Measurements from ENCODE around the gene SURF4. TPM values are rescaled to one million over a fixed set of nuclear protein-coding genes. Genes with fewer than 3 reads are reported as not detected.

The SURF4 gene
- total RNA-seq: 242 to 285 TPM (median 243 TPM) in 3 replicates
- long read RNA-seq, transcript SURF4-202 (6 exons, 2,984 nt): major isoform, 352 of 445 reads
- long read RNA-seq, partial matches to known transcripts: 84 of 445 reads
- long read RNA-seq, other reads (novel, unspliced or antisense): 1 of 445 reads

DNA sequence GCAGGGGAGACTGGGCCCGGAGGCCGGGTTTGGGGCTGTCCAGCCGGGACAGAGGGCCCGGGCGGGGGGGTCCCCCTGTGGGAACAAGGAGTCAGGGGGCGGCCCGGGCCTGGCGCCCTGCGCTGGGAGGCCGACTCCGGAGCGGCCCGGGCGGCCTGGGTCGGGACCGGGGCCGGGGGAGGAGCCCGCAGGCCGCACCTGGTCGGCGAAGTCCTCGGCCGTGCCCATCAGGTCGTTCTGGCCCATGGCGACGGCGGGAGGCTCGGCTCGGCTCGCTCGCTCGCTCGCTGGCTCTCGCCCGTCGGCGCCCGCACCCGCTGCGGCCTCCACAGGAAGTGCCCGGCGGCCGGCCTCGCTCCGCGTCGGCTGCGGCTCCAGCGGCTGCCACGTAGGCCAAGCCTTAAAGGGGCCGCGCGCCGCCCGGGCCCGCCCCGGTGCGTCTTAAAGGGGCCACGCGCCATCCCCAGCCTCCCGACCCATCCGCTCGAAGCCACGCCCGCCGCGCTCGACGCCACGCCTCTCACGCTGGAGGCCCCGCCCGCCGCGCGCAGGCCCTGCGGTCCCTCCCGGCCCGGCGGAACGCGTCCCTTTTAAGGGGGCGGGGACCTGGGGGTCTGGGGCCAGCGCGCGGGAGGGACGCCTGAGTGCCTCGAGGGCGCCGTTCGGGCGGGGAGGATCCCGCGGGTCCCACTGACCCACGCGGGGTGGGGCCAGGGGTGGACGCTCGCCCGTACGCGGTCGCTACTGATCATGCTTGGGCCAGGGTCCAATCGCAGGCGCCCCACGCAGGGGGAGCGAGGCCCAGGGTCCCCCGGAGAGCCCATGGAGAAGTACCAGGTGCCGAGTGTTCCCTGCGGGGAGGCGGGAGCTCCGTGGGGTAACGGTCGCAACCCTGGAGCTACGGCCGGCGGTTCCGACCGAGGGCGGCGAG lies at the start of gene SURF4, which contains the start of gene STKLD1:
TSS of gene SURF4 (minus strand) at position 337 of the 931 bp plus-strand sequence. CDS start at position 246, 91 bp downstream.
TSS of gene STKLD1 (plus strand) at position 643 of the 931 bp plus-strand sequence. CDS start at position 751, 108 bp downstream.
- H3K9me3 Mint-ChIP-seq (ENCODE audit: low read depth): no peaks in the 10 kb centered on the region
- peaks cover 4% of the 10 kb centered on the region for H3K36me3 Mint-ChIP-seq (ENCODE audit: low read depth)
- DNase-seq (ENCODE audit: low spot score): peak; percentile 97
- no peaks in the 10 kb centered on the region for H3K27me3 Mint-ChIP-seq (ENCODE audit: low read depth)
- TF ChIP-seq, protein P1, sequence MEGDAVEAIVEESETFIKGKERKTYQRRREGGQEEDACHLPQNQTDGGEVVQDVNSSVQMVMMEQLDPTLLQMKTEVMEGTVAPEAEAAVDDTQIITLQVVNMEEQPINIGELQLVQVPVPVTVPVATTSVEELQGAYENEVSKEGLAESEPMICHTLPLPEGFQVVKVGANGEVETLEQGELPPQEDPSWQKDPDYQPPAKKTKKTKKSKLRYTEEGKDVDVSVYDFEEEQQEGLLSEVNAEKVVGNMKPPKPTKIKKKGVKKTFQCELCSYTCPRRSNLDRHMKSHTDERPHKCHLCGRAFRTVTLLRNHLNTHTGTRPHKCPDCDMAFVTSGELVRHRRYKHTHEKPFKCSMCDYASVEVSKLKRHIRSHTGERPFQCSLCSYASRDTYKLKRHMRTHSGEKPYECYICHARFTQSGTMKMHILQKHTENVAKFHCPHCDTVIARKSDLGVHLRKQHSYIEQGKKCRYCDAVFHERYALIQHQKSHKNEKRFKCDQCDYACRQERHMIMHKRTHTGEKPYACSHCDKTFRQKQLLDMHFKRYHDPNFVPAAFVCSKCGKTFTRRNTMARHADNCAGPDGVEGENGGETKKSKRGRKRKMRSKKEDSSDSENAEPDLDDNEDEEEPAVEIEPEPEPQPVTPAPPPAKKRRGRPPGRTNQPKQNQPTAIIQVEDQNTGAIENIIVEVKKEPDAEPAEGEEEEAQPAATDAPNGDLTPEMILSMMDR (IDR thresholded peaks at IDR 0.05): no peak
- H3K4me1 Mint-ChIP-seq (ENCODE audit: low read depth): peaks cover 43% of the 10 kb centered on the region
- peak within 1 kb of the TSS; percentile 84 for H3K4me3 Mint-ChIP-seq (ENCODE audit: unreplicated experiment)
- peak within 1 kb of the TSS; percentile 97 for H3K27ac Mint-ChIP-seq (ENCODE audit: unreplicated experiment)

DNA sequence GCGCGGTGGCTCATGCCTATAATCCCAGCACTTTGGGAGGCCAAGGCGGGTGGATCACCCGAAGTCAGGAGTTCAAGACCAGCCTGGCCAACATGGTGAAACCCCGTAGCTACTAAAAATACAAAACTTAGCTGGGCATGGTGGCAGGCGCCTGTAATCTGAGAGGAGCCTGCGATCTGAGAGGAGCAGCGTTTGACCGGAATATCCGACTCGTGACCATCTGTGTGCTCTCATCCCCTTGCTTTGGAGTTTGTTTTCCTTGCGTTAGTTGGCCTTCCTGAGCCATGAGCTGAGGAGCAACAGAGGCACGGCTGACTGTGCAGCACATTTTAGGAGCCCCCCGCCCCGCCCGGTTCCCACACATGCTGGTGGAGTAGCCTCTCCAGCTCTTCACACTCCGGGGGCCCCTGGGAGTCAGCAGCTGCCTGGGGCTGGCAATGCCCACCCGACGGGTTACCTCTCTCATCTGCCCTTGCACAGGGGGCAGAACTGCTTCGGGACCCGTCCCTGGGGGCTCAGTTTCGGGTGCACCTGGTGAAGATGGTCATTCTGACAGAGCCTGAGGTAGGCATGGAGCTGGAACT lies 49.3 kb upstream of the SURF4 start:
- no peak for DNase-seq (ENCODE audit: low spot score)
- Mint-ChIP-seq H3K9me3 (ENCODE audit: low read depth) (no peaks in the 10 kb centered on the region), H3K4me1 (ENCODE audit: low read depth) (peaks cover 3% of the 10 kb centered on the region), H3K36me3 (ENCODE audit: low read depth) (peaks cover 2% of the 10 kb centered on the region), H3K27me3 (ENCODE audit: low read depth) (peaks cover 5% of the 10 kb centered on the region), H3K4me3 (ENCODE audit: unreplicated experiment) (no peak overlapping the region), H3K27ac (ENCODE audit: unreplicated experiment) (no peak overlapping the region)
- TF ChIP-seq, protein P1 (IDR thresholded peaks at IDR 0.05): no peak

DNA sequence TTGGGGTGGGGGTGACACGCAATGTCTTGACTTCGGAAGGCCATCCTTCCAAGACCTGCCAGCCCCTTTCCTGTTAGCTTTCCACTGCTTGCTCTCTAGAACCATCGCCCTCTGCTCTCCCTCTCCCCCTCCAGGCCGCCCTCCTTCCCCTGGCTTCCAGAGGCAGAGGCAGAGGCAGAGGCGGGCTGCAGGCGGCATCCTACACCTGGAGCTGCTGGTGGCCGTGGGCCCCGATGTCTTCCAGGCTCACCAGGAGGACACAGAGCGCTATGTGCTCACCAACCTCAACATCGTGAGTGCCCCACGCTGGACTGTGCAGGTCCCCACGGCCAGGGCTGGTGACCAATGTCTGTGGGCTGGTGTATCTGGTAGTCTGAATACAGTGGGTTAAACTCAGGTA lies 48.3 kb upstream of the SURF4 start:
- Mint-ChIP-seq H3K36me3 (ENCODE audit: low read depth) (peaks cover 2% of the 10 kb centered on the region), H3K9me3 (ENCODE audit: low read depth) (no peaks in the 10 kb centered on the region)

DNA sequence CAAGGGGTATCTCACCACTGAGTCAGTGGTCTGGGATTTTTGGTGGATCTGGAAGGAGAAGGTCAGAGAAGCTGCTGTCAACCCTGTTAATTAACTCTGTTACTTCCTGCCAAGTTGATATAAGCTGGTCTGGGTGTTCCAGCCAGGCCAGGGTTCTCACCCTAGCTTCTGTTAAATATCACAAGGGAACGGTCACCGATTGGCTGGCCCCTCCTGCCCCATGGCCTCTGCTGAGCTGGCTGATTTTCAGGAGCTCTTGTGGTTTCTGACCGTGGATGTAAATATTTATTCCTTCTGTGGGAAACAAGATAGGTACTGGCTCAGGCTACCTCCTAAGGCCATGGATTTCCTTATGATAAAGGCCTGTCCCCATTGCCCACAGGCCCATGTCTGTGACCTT lies 47.4 kb upstream of the SURF4 start:
- no peak overlapping the region for H3K4me3 Mint-ChIP-seq (ENCODE audit: unreplicated experiment)
- H3K27ac Mint-ChIP-seq (ENCODE audit: unreplicated experiment): no peak overlapping the region
- TF ChIP-seq, protein P1 (IDR thresholded peaks at IDR 0.05): no peak
- no peaks in the 10 kb centered on the region for H3K9me3 Mint-ChIP-seq (ENCODE audit: low read depth)
- no peak for DNase-seq (ENCODE audit: low spot score)
- H3K27me3 Mint-ChIP-seq (ENCODE audit: low read depth): peaks cover 5% of the 10 kb centered on the region
- peaks cover 2% of the 10 kb centered on the region for H3K36me3 Mint-ChIP-seq (ENCODE audit: low read depth)
- peaks cover 14% of the 10 kb centered on the region for H3K4me1 Mint-ChIP-seq (ENCODE audit: low read depth)

More for the DNA sequence above, 48.3 kb upstream of the SURF4 start:
- peaks cover 4% of the 10 kb centered on the region for H3K4me1 Mint-ChIP-seq (ENCODE audit: low read depth)
- H3K27ac Mint-ChIP-seq (ENCODE audit: unreplicated experiment): no peak overlapping the region
- peaks cover 5% of the 10 kb centered on the region for H3K27me3 Mint-ChIP-seq (ENCODE audit: low read depth)
- DNase-seq (ENCODE audit: low spot score): no peak
- TF ChIP-seq, protein P1 (IDR thresholded peaks at IDR 0.05): no peak
- H3K4me3 Mint-ChIP-seq (ENCODE audit: unreplicated experiment): no peak overlapping the region
